Activated T-helper 17 cell treated with anti-CD3 and anti-CD28 coated beads, Interleukin-2, amount 50 U/mL, for 72 hours (primary cell): ENCODE measurements around the gene TPSG1. TPM values are rescaled to one million over a fixed set of nuclear protein-coding genes. Genes with fewer than 3 reads are reported as not detected.

ENCODE experiments used
- ATAC-seq: fragments of 150-1000 bp; cut with Tn5 transposase; replicated peaks from 2 replicates; pipeline ENCODE4 v1.10.0; 2021; ENCODE audit warnings: mild to moderate bottlenecking, moderate library complexity
- H3K27ac Mint-ChIP-seq: one replicate; pipeline ENCODE4 v1.8.0; 2022; ENCODE audit warnings: mixed read lengths
- H3K27me3 Mint-ChIP-seq: one replicate; pipeline ENCODE4 v1.8.0; 2022; ENCODE audit warnings: mixed read lengths
- H3K36me3 Mint-ChIP-seq: one replicate; pipeline ENCODE4 v1.8.0; 2022; ENCODE audit warnings: low read depth, mild to moderate bottlenecking, mixed read lengths
- H3K4me1 Mint-ChIP-seq: one replicate; pipeline ENCODE4 v1.8.0; 2022; ENCODE audit warnings: mixed read lengths
- H3K4me3 Mint-ChIP-seq: one replicate; pipeline ENCODE4 v1.8.0; 2022; ENCODE audit warnings: mild to moderate bottlenecking, mixed read lengths
- H3K9me3 Mint-ChIP-seq: one replicate; pipeline ENCODE4 v1.8.0; 2022; ENCODE audit warnings: mixed read lengths
- total RNA-seq, 2 donors: library from RNA; stranded (reverse); gene quantifications; one replicate each; pipeline ENCODE4 v1.2.3, GENCODE V29; 2022

TPSG1 gene
- total RNA-seq, 2 donors from 2014 or later = not detected

- H3K27ac Mint-ChIP-seq = no peak overlapping the region
- no peaks in the 10 kb centered on the region for H3K4me1 Mint-ChIP-seq
- no peak for ATAC-seq
- no peak overlapping the region for H3K4me3 Mint-ChIP-seq
- no peaks in the 10 kb centered on the region for H3K9me3 Mint-ChIP-seq
- no peaks in the 10 kb centered on the region for H3K27me3 Mint-ChIP-seq
- no peaks in the 10 kb centered on the region for H3K36me3 Mint-ChIP-seq
These were observed 46.7 kb downstream of the TPSG1 start for GRCh38 chr16:1178295-1178910.

- Mint-ChIP-seq H3K36me3 (no peaks in the 10 kb centered on the region), H3K4me3 (no peak overlapping the region), H3K4me1 (no peaks in the 10 kb centered on the region), H3K9me3 (no peaks in the 10 kb centered on the region), H3K27ac (no peak overlapping the region), H3K27me3 (no peaks in the 10 kb centered on the region)
- no peak for ATAC-seq
These were observed 47.3 kb downstream of the TPSG1 start for GRCh38 chr16:1177750-1178149.

GRCh38 chr16:1177053-1177452 is 48.0 kb downstream of the TPSG1 start:
- Mint-ChIP-seq H3K4me3 (no peak overlapping the region), H3K27ac (no peak overlapping the region), H3K4me1 (no peaks in the 10 kb centered on the region), H3K27me3 (no peaks in the 10 kb centered on the region), H3K36me3 (no peaks in the 10 kb centered on the region), H3K9me3 (no peaks in the 10 kb centered on the region)
- no peak for ATAC-seq

- Mint-ChIP-seq H3K9me3 (no peaks in the 10 kb centered on the region), H3K27ac (no peak overlapping the region), H3K4me1 (no peaks in the 10 kb centered on the region), H3K4me3 (no peak overlapping the region), H3K36me3 (no peaks in the 10 kb centered on the region), H3K27me3 (no peaks in the 10 kb centered on the region)
- no peak for ATAC-seq
These were observed 48.7 kb downstream of the TPSG1 start for GRCh38 chr16:1176280-1176897.

- no peak for ATAC-seq
- H3K27ac Mint-ChIP-seq = no peak overlapping the region
- no peak overlapping the region for H3K4me3 Mint-ChIP-seq
- no peaks in the 10 kb centered on the region for H3K9me3 Mint-ChIP-seq
- no peaks in the 10 kb centered on the region for H3K27me3 Mint-ChIP-seq
- no peaks in the 10 kb centered on the region for H3K36me3 Mint-ChIP-seq
- H3K4me1 Mint-ChIP-seq = no peaks in the 10 kb centered on the region
These were observed 49.3 kb downstream of the TPSG1 start for GRCh38 chr16:1175566-1176279.

- Mint-ChIP-seq H3K36me3 (no peaks in the 10 kb centered on the region), H3K27ac (no peak overlapping the region), H3K4me3 (no peak overlapping the region), H3K9me3 (no peaks in the 10 kb centered on the region), H3K4me1 (no peaks in the 10 kb centered on the region), H3K27me3 (no peaks in the 10 kb centered on the region)
- ATAC-seq = no peak
These were observed 50.4 kb downstream of the TPSG1 start for GRCh38 chr16:1174477-1175357.

GRCh38 chr16:1173788-1174451 is 51.1 kb downstream of the TPSG1 start:
- Mint-ChIP-seq H3K4me1 (no peaks in the 10 kb centered on the region), H3K36me3 (no peaks in the 10 kb centered on the region), H3K9me3 (no peaks in the 10 kb centered on the region), H3K27ac (no peak overlapping the region), H3K27me3 (no peaks in the 10 kb centered on the region), H3K4me3 (no peak overlapping the region)
- no peak for ATAC-seq

GRCh38 chr16:1172651-1173050 is 52.4 kb downstream of the TPSG1 start:
- H3K9me3 Mint-ChIP-seq = no peaks in the 10 kb centered on the region
- H3K36me3 Mint-ChIP-seq = no peaks in the 10 kb centered on the region
- no peaks in the 10 kb centered on the region for H3K4me1 Mint-ChIP-seq
- no peak overlapping the region for H3K27ac Mint-ChIP-seq
- H3K4me3 Mint-ChIP-seq = no peak overlapping the region
- no peaks in the 10 kb centered on the region for H3K27me3 Mint-ChIP-seq
- ATAC-seq = no peak

- no peak overlapping the region for H3K27ac Mint-ChIP-seq
- H3K36me3 Mint-ChIP-seq = no peaks in the 10 kb centered on the region
- no peak overlapping the region for H3K4me3 Mint-ChIP-seq
- H3K9me3 Mint-ChIP-seq = no peaks in the 10 kb centered on the region
- H3K27me3 Mint-ChIP-seq = no peaks in the 10 kb centered on the region
- H3K4me1 Mint-ChIP-seq = no peaks in the 10 kb centered on the region
- ATAC-seq = no peak
These were observed 53.1 kb downstream of the TPSG1 start for GRCh38 chr16:1171854-1172428.

Other genes with a start within 250 kb of the TPSG1 start
- gene SOX8, start 243.5 kb downstream of the TPSG1 start, total RNA-seq = 1 to 10 TPM in 1 of 2 donors, under 1 TPM in 1; 0.35 to 3.8 TPM
- not detected for gene SSTR5, start 152.5 kb downstream of the TPSG1 start, total RNA-seq
- not detected for gene C1QTNF8, start 129.0 kb downstream of the TPSG1 start, total RNA-seq
- gene CACNA1H, start 72.2 kb downstream of the TPSG1 start, total RNA-seq = 1 to 10 TPM; 1.4 to 1.9 TPM
- gene TPSB2, start 4.9 kb upstream of the TPSG1 start, total RNA-seq = not detected
- gene TPSAB1, start 15.4 kb upstream of the TPSG1 start, total RNA-seq = under 1 TPM; 0.29 to 0.32 TPM
- gene TPSD1, start 30.8 kb upstream of the TPSG1 start, total RNA-seq = not detected
- gene UBE2I, start 84.4 kb upstream of the TPSG1 start, total RNA-seq = 100 to 1,000 TPM; 204 to 206 TPM
- gene BAIAP3, start 108.4 kb upstream of the TPSG1 start, total RNA-seq = 1 to 10 TPM in 1 of 2 donors, under 1 TPM in 1; 0.71 to 2.2 TPM
- gene TSR3, start 126.6 kb upstream of the TPSG1 start, total RNA-seq = 10 to 100 TPM; 36.7 to 64.2 TPM
- gene GNPTG, start 126.7 kb upstream of the TPSG1 start, total RNA-seq = 10 to 100 TPM; 22.6 to 24.4 TPM
- 10 to 100 TPM; 36.4 to 76.4 TPM for gene UNKL, start 189.4 kb upstream of the TPSG1 start, total RNA-seq
- gene UQCC4, start 195.5 kb upstream of the TPSG1 start, total RNA-seq = 10 to 100 TPM; 12.1 to 23.1 TPM
- gene PERCC1, start 205.8 kb upstream of the TPSG1 start, total RNA-seq = not detected
- 1 to 10 TPM; 2.1 to 3.7 TPM for gene CCDC154, start 219.3 kb upstream of the TPSG1 start, total RNA-seq
- 10 to 100 TPM; 44.8 to 63.9 TPM for gene CLCN7, start 249.8 kb upstream of the TPSG1 start, total RNA-seq